Measurements from ENCODE around the gene BLCAP. TPM values are rescaled to one million over a fixed set of nuclear protein-coding genes. Genes with fewer than 3 reads are reported as not detected.

Gene BLCAP
- total and polyA plus RNA-seq, 2 donors (not counting 3 experiments of a cell fraction or from before 2014, with no cell fraction given), result 90.3 to 196 TPM

DNA sequence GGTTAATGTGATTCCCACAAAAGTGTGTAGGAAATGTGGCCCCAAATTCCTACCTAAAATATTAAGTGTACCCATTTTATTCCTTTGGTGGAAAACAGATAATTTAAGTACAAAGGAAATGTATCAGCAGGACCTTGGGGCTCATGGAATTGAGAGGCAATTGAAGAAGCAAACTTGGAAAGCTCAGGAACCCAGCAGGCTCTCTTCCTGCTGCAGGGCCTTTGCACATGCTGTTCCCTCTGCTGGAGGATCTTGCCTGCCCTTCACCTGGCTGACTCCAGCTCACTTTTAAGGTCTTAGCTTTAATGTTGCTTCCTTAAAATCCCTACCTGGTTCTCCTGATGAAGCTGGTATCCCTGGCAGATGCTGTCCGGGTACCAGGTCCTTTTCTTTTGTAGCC, 9.8 kb upstream of the BLCAP start:
- dilution Hi-C loops (cut with MboI; ENCODE audit: extremely low pct_ligation_motif_present, low sequenced_read_pairs), result no loop called here
- no peak overlapping the region for H3K4me3 ChIP-seq (replicated peaks in 1 of 3; ENCODE audit: insufficient read depth in 1 of 3, low read depth in 1 of 3, low read length in 3 of 3)
- H3K9me1 ChIP-seq (replicated peaks; ENCODE audit: control insufficient read depth, extremely low read depth, insufficient read depth, low read length), result no peaks in the 10 kb centered on the region
- H2AFZ ChIP-seq (ENCODE audit: low read depth, low read length), result no peak overlapping the region
- H3K36me3 ChIP-seq (ENCODE audit: control insufficient read depth in 2 of 2, extremely low read depth in 1 of 2, insufficient read depth in 2 of 2, low read length in 2 of 2), result no peaks in the 10 kb centered on the region
- no peaks in the 10 kb centered on the region for H3K79me2 ChIP-seq (ENCODE audit: control insufficient read depth, insufficient read depth, low read length)
- no peaks in the 10 kb centered on the region for H4K20me1 ChIP-seq (replicated peaks; ENCODE audit: control insufficient read depth, extremely low read depth, insufficient read depth, low read length)
- H3K9ac ChIP-seq (replicated peaks; ENCODE audit: extremely low read depth, insufficient read depth, low read length), result no peak overlapping the region
- POLR2A ChIA-PET, result no interaction called here
- FAIRE-seq, result no peak
- H3K27me3 ChIP-seq (ENCODE audit: control insufficient read depth in 2 of 2, insufficient read depth in 2 of 2, low read length in 2 of 2), result no peaks in the 10 kb centered on the region
- BruUV-seq (replicated peaks), result no TSS peak
- no peak for TF ChIP-seq POLR2AphosphoS5 (IDR thresholded peaks at IDR 0.05; ENCODE audit: insufficient read depth, low read depth, low read length)
- TF ChIP-seq MAX (IDR thresholded peaks at IDR 0.05; ENCODE audit: insufficient read depth, insufficient read length), result no peak
- TF ChIP-seq, protein P1, sequence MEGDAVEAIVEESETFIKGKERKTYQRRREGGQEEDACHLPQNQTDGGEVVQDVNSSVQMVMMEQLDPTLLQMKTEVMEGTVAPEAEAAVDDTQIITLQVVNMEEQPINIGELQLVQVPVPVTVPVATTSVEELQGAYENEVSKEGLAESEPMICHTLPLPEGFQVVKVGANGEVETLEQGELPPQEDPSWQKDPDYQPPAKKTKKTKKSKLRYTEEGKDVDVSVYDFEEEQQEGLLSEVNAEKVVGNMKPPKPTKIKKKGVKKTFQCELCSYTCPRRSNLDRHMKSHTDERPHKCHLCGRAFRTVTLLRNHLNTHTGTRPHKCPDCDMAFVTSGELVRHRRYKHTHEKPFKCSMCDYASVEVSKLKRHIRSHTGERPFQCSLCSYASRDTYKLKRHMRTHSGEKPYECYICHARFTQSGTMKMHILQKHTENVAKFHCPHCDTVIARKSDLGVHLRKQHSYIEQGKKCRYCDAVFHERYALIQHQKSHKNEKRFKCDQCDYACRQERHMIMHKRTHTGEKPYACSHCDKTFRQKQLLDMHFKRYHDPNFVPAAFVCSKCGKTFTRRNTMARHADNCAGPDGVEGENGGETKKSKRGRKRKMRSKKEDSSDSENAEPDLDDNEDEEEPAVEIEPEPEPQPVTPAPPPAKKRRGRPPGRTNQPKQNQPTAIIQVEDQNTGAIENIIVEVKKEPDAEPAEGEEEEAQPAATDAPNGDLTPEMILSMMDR (IDR thresholded peaks at IDR 0.05; ENCODE audit: extremely low read depth in 1 of 2, insufficient read depth in 1 of 2, low read depth in 1 of 2, low read length in 2 of 2), result no peak
- TF ChIP-seq JUN (IDR thresholded peaks at IDR 0.05; ENCODE audit: borderline replicate concordance, insufficient read depth, insufficient read length, low read depth), result no peak
- no peak for TF ChIP-seq GATA2 (IDR thresholded peaks at IDR 0.05; ENCODE audit: insufficient read depth, insufficient read length, low read depth, low read length)
- no peak for TF ChIP-seq FOS (IDR thresholded peaks at IDR 0.05; ENCODE audit: borderline replicate concordance, insufficient read depth, low read length)
- TF ChIP-seq POLR2A (IDR thresholded peaks at IDR 0.05; ENCODE audit: low read depth, low read length), result no peak
- no peak for TF ChIP-seq EZH2 (IDR thresholded peaks at IDR 0.05; ENCODE audit: borderline replicate concordance, low read depth, low read length, severe bottlenecking)
- no peak for TF ChIP-seq MYC (IDR thresholded peaks at IDR 0.05; ENCODE audit: low read depth, low read length)
- DNase-seq (ENCODE audit: low read depth, low spot score), result no peak
- H3K4me1 ChIP-seq (ENCODE audit: control insufficient read depth, extremely low read depth, insufficient read depth, low read length), result peaks cover 25% of the 10 kb centered on the region
- CTCF ChIA-PET, result interaction anchor here (1.0 to 3.1 kb wide), 5 partner anchors 27 to 871 kb away, joined by 3 to 17 read pairs (median 8); no protein-coding TSS in a partner anchor
- no peak overlapping the region for H3K27ac ChIP-seq (ENCODE audit: insufficient read depth, low read depth, low read length)
- intact Hi-C loops (cut with micrococcal nuclease), result no loop called here
- H3K9me3 ChIP-seq (replicated peaks; ENCODE audit: control insufficient read depth, insufficient read depth, low read length), result no peaks in the 10 kb centered on the region
- H3K4me2 ChIP-seq (ENCODE audit: insufficient read depth, low read length), result no peak overlapping the region
